H9 (cell line): ENCODE measurements around the gene WDFY3. TPM values are rescaled to one million over a fixed set of nuclear protein-coding genes. Genes with fewer than 3 reads are reported as not detected.

Experiments
- DNase-seq: peaks from one replicate; pipeline ENCODE4 v3.0.0-alpha.2; 2017
- H2AFZ ChIP-seq: one replicate; pipeline ENCODE4 v1.6.1; 2013; ENCODE audit warnings: mild to moderate bottlenecking, low read length, control low read depth, moderate library complexity
- H2AK5ac ChIP-seq: 2 replicates; pipeline ENCODE4 v1.6.1; 2013; ENCODE audit warnings: low read length, control low read depth, mixed read lengths; ENCODE audit not compliant: insufficient read length
- H2BK120ac ChIP-seq: one replicate; pipeline ENCODE4 v1.6.1; 2013; ENCODE audit warnings: low read depth, mild to moderate bottlenecking, low read length, control low read depth, inconsistent platforms; ENCODE audit not compliant: poor library complexity, severe bottlenecking
- H2BK12ac ChIP-seq: 2 replicates; pipeline ENCODE4 v1.6.1; 2013; ENCODE audit warnings: low read length, control low read depth, mixed read lengths, low read depth; ENCODE audit not compliant: insufficient read length
- H2BK15ac ChIP-seq: 2 replicates; pipeline ENCODE4 v1.6.1; 2013; ENCODE audit warnings: low read depth, low read length, control low read depth
- H2BK20ac ChIP-seq: one replicate; pipeline ENCODE4 v1.6.1; 2013; ENCODE audit warnings: low read depth, mild to moderate bottlenecking, low read length, control low read depth, inconsistent platforms; ENCODE audit not compliant: poor library complexity, severe bottlenecking
- H2BK5ac ChIP-seq: 2 replicates; pipeline ENCODE4 v1.6.1; 2013; ENCODE audit warnings: low read length, control low read depth, mixed read lengths; ENCODE audit not compliant: insufficient read length
- H3K14ac ChIP-seq: 2 replicates; pipeline ENCODE4 v1.6.1; 2013; ENCODE audit warnings: low read length, control low read depth; ENCODE audit not compliant: insufficient read depth
- H3K18ac ChIP-seq: 2 replicates; pipeline ENCODE4 v1.6.1; 2013; ENCODE audit warnings: low read depth, mild to moderate bottlenecking, mixed read lengths, low read length, control low read depth; ENCODE audit not compliant: insufficient read length
- H3K23ac ChIP-seq: 2 replicates; pipeline ENCODE4 v1.6.1; 2013; ENCODE audit warnings: low read length, control low read depth, mixed read lengths, low read depth; ENCODE audit not compliant: insufficient read length
- H3K23me2 ChIP-seq: 2 replicates; pipeline ENCODE4 v1.6.1; 2013; ENCODE audit warnings: low read depth, mild to moderate bottlenecking, mixed read lengths, low read length, control low read depth; ENCODE audit not compliant: insufficient read length, poor library complexity, severe bottlenecking
- H3K27ac ChIP-seq: 2 replicates; pipeline ENCODE4 v1.5.1; 2013; ENCODE audit warnings: low read length, control low read depth, mixed read lengths, low read depth; ENCODE audit not compliant: insufficient read length
- H3K27me3 ChIP-seq: 2 replicates; pipeline ENCODE4 v1.6.1; 2013; ENCODE audit warnings: low read length, control low read depth, inconsistent platforms; ENCODE audit not compliant: insufficient read depth
- H3K4ac ChIP-seq: 2 replicates; pipeline ENCODE4 v1.6.1; 2013; ENCODE audit warnings: low read depth, mild to moderate bottlenecking, control low read depth, inconsistent platforms, low read length, moderate library complexity
- H3K4me1 ChIP-seq: 2 replicates; pipeline ENCODE4 v1.6.1; 2013; ENCODE audit warnings: low read length, control low read depth, inconsistent platforms; ENCODE audit not compliant: insufficient read depth
- H3K4me2 ChIP-seq: 2 replicates; pipeline ENCODE4 v1.6.1; 2013; ENCODE audit warnings: low read length, control low read depth, mixed read lengths; ENCODE audit not compliant: insufficient read length, insufficient read depth
- H3K56ac ChIP-seq: 2 replicates; pipeline ENCODE4 v1.6.1; 2013; ENCODE audit warnings: low read depth, mild to moderate bottlenecking, mixed read lengths, low read length, control low read depth; ENCODE audit not compliant: insufficient read length
- H3K79me1 ChIP-seq: 2 replicates; pipeline ENCODE4 v1.6.1; 2013; ENCODE audit warnings: low read depth, mild to moderate bottlenecking, moderate library complexity, low read length, control low read depth, inconsistent platforms; ENCODE audit not compliant: insufficient read depth, poor library complexity, severe bottlenecking
- H3K79me2 ChIP-seq: 2 replicates; pipeline ENCODE4 v1.6.1; 2013; ENCODE audit warnings: low read length, control low read depth, inconsistent platforms; ENCODE audit not compliant: insufficient read depth
- H3K9ac ChIP-seq: 2 replicates; pipeline ENCODE4 v1.6.1; 2013; ENCODE audit warnings: low read length, control low read depth, mixed read lengths; ENCODE audit not compliant: insufficient read length; ENCODE audit errors: extremely low read depth
- H3K9me3 ChIP-seq: one replicate; pipeline ENCODE4 v1.6.1; 2013; ENCODE audit warnings: low read depth, low read length, inconsistent platforms; ENCODE audit not compliant: control insufficient read depth
- H3T11ph ChIP-seq: one replicate; pipeline ENCODE4 v1.6.1; 2013; ENCODE audit warnings: mild to moderate bottlenecking, low read length, control low read depth, inconsistent platforms
- H4K20me1 ChIP-seq: one replicate; pipeline ENCODE4 v1.6.1; 2013; ENCODE audit not compliant: control insufficient read depth, insufficient read length, insufficient read depth
- H4K5ac ChIP-seq: 2 replicates; pipeline ENCODE4 v1.6.1; 2013; ENCODE audit warnings: low read depth, mild to moderate bottlenecking, mixed read lengths, low read length, control low read depth; ENCODE audit not compliant: insufficient read length
- H4K8ac ChIP-seq: replicated peaks from 2 replicates; pipeline ENCODE4 v1.6.1; 2013; ENCODE audit warnings: low read length, control low read depth, mixed read lengths, low read depth; ENCODE audit not compliant: insufficient read length
- H4K91ac ChIP-seq: 2 replicates; pipeline ENCODE4 v1.6.1; 2013; ENCODE audit warnings: low read depth, mild to moderate bottlenecking, moderate library complexity, mixed read lengths, low read length, control low read depth; ENCODE audit not compliant: insufficient read length
- H3K27ac Mint-ChIP-seq, 3 experiments: 2 replicates in 2 of 3; 3 replicates in 1 of 3; pipeline ENCODE4 v1.8.0; 2020 to 2021; ENCODE audit warnings: mixed read lengths in 3 of 3, mild to moderate bottlenecking in 1 of 3, moderate library complexity in 1 of 3
- H3K27me3 Mint-ChIP-seq: 2 replicates; pipeline ENCODE4 v1.8.0; 2021; ENCODE audit warnings: low read depth, mild to moderate bottlenecking, moderate library complexity, mixed read lengths
- H3K36me3 Mint-ChIP-seq, 3 experiments: 2 replicates in 2 of 3; 3 replicates in 1 of 3; pipeline ENCODE4 v1.8.0; 2020 to 2021; ENCODE audit warnings: low read depth in 3 of 3, mixed read lengths in 3 of 3; ENCODE audit not compliant: insufficient read depth in 1 of 3
- H3K4me1 Mint-ChIP-seq, 2 experiments: 2 replicates each; pipeline ENCODE4 v1.8.0; 2020; ENCODE audit warnings: mixed read lengths in 2 of 2
- H3K4me3 Mint-ChIP-seq, 2 experiments: 2 replicates in 1 of 2; 3 replicates in 1 of 2; pipeline ENCODE4 v1.8.0; 2020 to 2021; ENCODE audit warnings: mild to moderate bottlenecking in 2 of 2, mixed read lengths in 2 of 2, moderate library complexity in 1 of 2
- H3K9me3 Mint-ChIP-seq, 2 experiments: 2 replicates in 1 of 2; 3 replicates in 1 of 2; pipeline ENCODE4 v1.8.0; 2020; ENCODE audit warnings: mild to moderate bottlenecking in 2 of 2, mixed read lengths in 2 of 2, moderate library complexity in 1 of 2
- CTCF ChIP-seq: fragments of 200-600 bp; sonication (generic); conservative IDR thresholded peaks from 3 replicates; pipeline ENCODE4 v1.8.0; 2021; ENCODE audit warnings: antibody characterized with exemption, mild to moderate bottlenecking
- WGBS: extraction: QIAGEN DNeasy Blood & Tissue Kit; methylation state at CpG from one replicate; pipeline ENCODE4 v1.1.7; 2013; ENCODE audit warnings: missing lambda C conversion rate, low lambda C conversion rate, mixed read lengths; ENCODE audit not compliant: insufficient read length; ENCODE audit errors: extremely low coverage; 5-methylcytosine and 5-hydroxymethylcytosine counted together
- total RNA-seq: library from RNA; stranded (reverse); gene quantifications from 2 replicates; pipeline ENCODE4 v1.2.1, GENCODE V29; 2021

The WDFY3 gene
- total RNA-seq, 1 experiment from 2014 or later: 54.6 TPM

DNA sequence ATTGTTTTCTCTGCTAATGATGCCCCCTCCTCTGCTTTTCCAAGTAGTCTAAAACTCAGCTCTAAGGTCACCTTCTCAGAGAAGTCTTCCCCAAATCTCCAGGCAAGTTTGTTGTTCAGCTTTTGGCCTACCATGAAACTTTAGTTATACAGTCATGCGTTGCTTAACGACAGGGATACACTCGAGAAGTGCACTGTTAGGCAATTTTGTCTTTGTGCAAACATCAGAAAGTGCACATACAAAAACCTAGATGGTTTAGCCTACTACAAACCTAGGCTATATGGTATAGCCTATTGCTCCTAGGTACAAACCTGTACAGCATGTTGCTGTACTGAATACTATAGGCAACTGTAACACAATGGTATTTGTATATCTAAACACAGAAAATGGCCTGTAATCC, 91.9 kb downstream of the WDFY3 start:
- Histone ChIP-seq H3K23ac (no peak overlapping the region), H3K79me1 (no peaks in the 10 kb centered on the region), H4K8ac (no peak overlapping the region), H3K56ac (no peak overlapping the region), H2BK20ac (no peak overlapping the region), H2AK5ac (no peak overlapping the region), H3K9me3 (no peaks in the 10 kb centered on the region), H3K27me3 (no peaks in the 10 kb centered on the region), H3K4me1 (peaks cover 4% of the 10 kb centered on the region; the same call in 1 of the 2 replicates), H3K9ac (no peak overlapping the region), H2BK12ac (no peak overlapping the region), H3K4me2 (no peak overlapping the region), H4K5ac (no peak overlapping the region), H2BK5ac (no peak overlapping the region), H3K4ac (no peak overlapping the region), H4K20me1 (no peaks in the 10 kb centered on the region), H3K18ac (no peak overlapping the region), H3K27ac (no peak overlapping the region), H3K23me2 (no peaks in the 10 kb centered on the region), H2AFZ (no peak overlapping the region), H2BK15ac (no peak overlapping the region), H4K91ac (no peak overlapping the region), H3K14ac (no peak overlapping the region), H3T11ph (no peak overlapping the region), H3K79me2 (no peaks in the 10 kb centered on the region), H2BK120ac (no peak overlapping the region)
- no peak for TF ChIP-seq CTCF
- H3K4me1 Mint-ChIP-seq: peaks cover 26 to 29% of the 10 kb centered on the region in 2 experiments
- no peak for DNase-seq
- peaks cover 0 to 2% (median 0%) of the 10 kb centered on the region in 3 experiments; a peak in 2 of 7 replicates for H3K36me3 Mint-ChIP-seq
- H3K27ac Mint-ChIP-seq: peak overlapping the region in 1 of 3 experiments; percentile 4; a peak in 2 of 7 replicates
- no peaks in the 10 kb centered on the region for H3K27me3 Mint-ChIP-seq
- H3K4me3 Mint-ChIP-seq: no peak overlapping the region
- no peaks in the 10 kb centered on the region for H3K9me3 Mint-ChIP-seq
- no CpG with 5 or more reads among the region's 3 CpGs for WGBS
